Mucosa of rectum (tissue), 2 donors: ENCODE results near the gene SCN4A.
A peak's percentile ranks its signal among the peaks of the same experiment; 100 is the strongest.

Experiments
- H3K27ac ChIP-seq, 2 donors: one replicate each; pipeline ENCODE4 v1.7.0; 2013; ENCODE audit warnings: inconsistent platforms in 2 of 2, low read depth in 2 of 2, low read length in 2 of 2
- H3K27me3 ChIP-seq, 2 donors: one replicate each; pipeline ENCODE4 v1.7.0; 2013; ENCODE audit warnings: low read length in 2 of 2; ENCODE audit not compliant: control insufficient read depth in 2 of 2, insufficient read depth in 2 of 2
- H3K36me3 ChIP-seq, 2 donors: one replicate each; pipeline ENCODE4 v1.7.0; 2013; ENCODE audit warnings: low read length in 2 of 2; ENCODE audit not compliant: control insufficient read depth in 2 of 2, insufficient read depth in 2 of 2
- H3K4me1 ChIP-seq, 2 donors: one replicate each; pipeline ENCODE4 v1.7.0; 2013; ENCODE audit warnings: low read length in 2 of 2, mild to moderate bottlenecking in 1 of 2; ENCODE audit not compliant: control insufficient read depth in 2 of 2, insufficient read depth in 2 of 2
- H3K4me3 ChIP-seq, 2 donors: one replicate each; pipeline ENCODE4 v1.7.0; 2013; ENCODE audit warnings: low read length in 2 of 2
- H3K9ac ChIP-seq, 2 donors: one replicate each; pipeline ENCODE4 v1.7.0; 2013; ENCODE audit warnings: low read length in 2 of 2, low read depth in 1 of 2, mild to moderate bottlenecking in 1 of 2
- H3K9me3 ChIP-seq, 2 donors: one replicate each; pipeline ENCODE4 v1.7.0; 2013; ENCODE audit warnings: low read length in 2 of 2; ENCODE audit not compliant: control insufficient read depth in 2 of 2
- donor health status: healthy.
- donor health status: Normal muscosa, but diverticular disease.

SCN4A gene

DNA sequence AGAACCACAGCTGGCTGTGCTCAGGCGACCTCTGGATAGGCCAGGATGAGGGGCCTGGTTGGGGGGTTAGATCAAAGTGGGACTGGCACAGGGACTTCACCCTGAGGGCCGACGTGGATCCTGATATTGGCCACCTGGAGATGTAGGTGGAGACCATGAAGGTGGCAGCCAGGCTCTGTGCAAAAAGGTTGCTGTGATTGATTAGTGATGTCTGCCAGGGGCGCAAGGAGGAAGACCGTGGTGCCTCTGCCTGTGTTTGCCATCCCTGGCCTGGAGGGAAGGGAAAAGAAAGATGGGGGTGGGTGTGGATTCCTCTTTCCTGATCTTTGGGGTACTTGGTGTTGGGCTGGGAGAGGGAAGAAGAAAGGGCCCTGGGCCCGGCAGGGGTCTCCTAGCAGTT, 529 bp upstream of the SCN4A start:
- Histone ChIP-seq H3K36me3 (no peaks in the 10 kb centered on the region), H3K4me1 (no peaks in the 10 kb centered on the region), H3K27me3 (no peaks in the 10 kb centered on the region), H3K27ac (no peak overlapping the region), H3K9ac (no peak overlapping the region), H3K9me3 (no peaks in the 10 kb centered on the region), H3K4me3 (no peak overlapping the region)

DNA sequence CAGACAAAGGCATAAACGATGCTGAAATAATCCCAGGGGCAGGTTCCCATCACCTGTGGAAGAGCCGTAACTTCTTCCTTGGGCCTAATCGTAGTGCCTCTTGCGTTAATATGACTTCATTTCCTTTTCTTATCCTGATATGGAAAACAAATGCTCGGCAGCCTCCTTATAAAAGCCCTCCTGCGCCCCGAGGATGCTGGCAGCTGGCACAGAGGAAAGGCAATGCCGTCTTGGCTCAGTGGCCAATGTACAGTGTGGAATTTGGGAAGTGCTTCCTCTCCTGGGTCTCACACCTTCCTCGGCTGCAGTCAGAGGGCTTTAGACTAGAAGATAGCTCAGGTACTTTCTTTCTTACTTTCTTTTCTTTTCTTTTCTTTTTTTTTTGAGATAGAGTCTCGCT, 3.4 kb downstream of the SCN4A start:
- H3K27me3 ChIP-seq, result no peaks in the 10 kb centered on the region
- H3K4me3 ChIP-seq, result no peak overlapping the region
- H3K9ac ChIP-seq, result no peak overlapping the region
- H3K4me1 ChIP-seq, result no peaks in the 10 kb centered on the region
- no peaks in the 10 kb centered on the region for H3K9me3 ChIP-seq
- H3K36me3 ChIP-seq, result no peaks in the 10 kb centered on the region
- no peak overlapping the region for H3K27ac ChIP-seq

GRCh38 chr17:63967953-63968352, 4.8 kb downstream of the SCN4A start:
- Histone ChIP-seq H3K36me3 (no peaks in the 10 kb centered on the region), H3K4me1 (no peaks in the 10 kb centered on the region), H3K4me3 (no peak overlapping the region), H3K9me3 (no peaks in the 10 kb centered on the region), H3K27ac (no peak overlapping the region), H3K27me3 (no peaks in the 10 kb centered on the region), H3K9ac (no peak overlapping the region)

DNA sequence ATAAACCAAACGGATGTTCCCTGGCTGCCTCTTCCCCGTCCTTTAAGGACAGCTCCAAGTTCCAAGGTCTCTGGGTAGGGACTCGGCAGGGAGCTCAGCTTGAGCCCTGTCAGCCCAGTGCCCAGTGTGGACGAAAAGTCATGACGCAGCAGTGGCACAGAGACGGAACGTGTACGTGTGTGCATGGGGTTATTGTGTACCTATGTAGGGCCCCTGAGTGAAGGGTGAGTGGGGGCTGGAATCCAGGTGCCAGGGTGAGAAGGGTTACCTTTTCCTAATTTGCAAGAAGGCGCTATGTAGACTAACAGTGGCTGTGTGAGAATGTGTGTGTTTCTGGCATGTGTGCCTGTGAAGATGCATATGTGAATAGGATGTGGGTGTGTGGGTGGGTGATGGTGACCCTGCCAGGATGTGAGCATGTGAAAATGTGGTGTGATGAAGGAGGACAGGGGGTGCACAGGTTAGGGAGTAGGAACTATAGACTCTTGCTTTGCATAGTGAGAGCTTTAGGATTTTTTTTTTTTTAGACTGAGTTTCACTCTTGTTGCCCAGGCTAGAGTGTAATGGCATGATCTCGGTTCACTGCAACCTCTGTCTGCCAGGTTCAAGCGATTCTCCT, 6.0 kb downstream of the SCN4A start:
- Histone ChIP-seq H3K4me1 (no peaks in the 10 kb centered on the region), H3K9me3 (no peaks in the 10 kb centered on the region), H3K27me3 (no peaks in the 10 kb centered on the region), H3K27ac (no peak overlapping the region), H3K4me3 (no peak overlapping the region), H3K9ac (no peak overlapping the region), H3K36me3 (no peaks in the 10 kb centered on the region)

GRCh38 chr17:63963123-63963522, 9.6 kb downstream of the SCN4A start:
- peaks cover 0 to 3% of the 10 kb centered on the region in 2 donors for H3K27me3 ChIP-seq
- H3K9ac ChIP-seq, result no peak overlapping the region
- no peak overlapping the region for H3K4me3 ChIP-seq
- peak overlapping the region; percentile 5 to 16 for H3K27ac ChIP-seq
- H3K36me3 ChIP-seq, result no peaks in the 10 kb centered on the region
- H3K4me1 ChIP-seq, result no peaks in the 10 kb centered on the region
- no peaks in the 10 kb centered on the region for H3K9me3 ChIP-seq

DNA sequence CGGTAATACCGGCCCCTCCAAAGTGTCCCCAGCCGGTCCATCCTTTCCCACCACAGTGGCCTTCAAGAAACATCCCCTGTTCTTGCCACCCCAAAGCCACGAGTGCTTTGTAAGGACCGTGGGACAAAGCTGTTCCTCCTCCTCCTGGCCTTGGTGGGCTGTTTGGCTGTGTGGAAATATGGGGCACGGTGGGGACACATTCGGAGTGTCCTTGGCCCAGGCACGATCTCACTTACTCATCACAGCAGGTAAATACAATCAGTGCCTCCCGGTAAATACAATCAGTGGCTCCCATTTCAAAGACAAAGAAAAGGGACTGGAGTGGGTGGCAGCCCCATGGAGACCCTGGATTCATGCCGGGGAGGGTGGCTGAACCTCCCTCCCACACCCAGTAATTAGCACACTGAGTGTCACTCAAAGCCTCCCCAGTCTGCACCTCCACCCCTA, 10.4 kb downstream of the SCN4A start:
- Histone ChIP-seq H3K9me3 (no peaks in the 10 kb centered on the region), H3K36me3 (no peaks in the 10 kb centered on the region), H3K27ac (peak overlapping the region in 1 of 2 donors; percentile 16), H3K9ac (no peak overlapping the region), H3K4me3 (no peak overlapping the region), H3K27me3 (peaks cover 0 to 3% of the 10 kb centered on the region in 2 donors), H3K4me1 (no peaks in the 10 kb centered on the region)

- Histone ChIP-seq H3K27me3 (peaks cover 0 to 3% of the 10 kb centered on the region in 2 donors), H3K4me1 (no peaks in the 10 kb centered on the region), H3K27ac (no peak overlapping the region), H3K9me3 (no peaks in the 10 kb centered on the region), H3K36me3 (no peaks in the 10 kb centered on the region), H3K9ac (no peak overlapping the region), H3K4me3 (no peak overlapping the region)
Measured at GRCh38 chr17:63961355-63962212, 11.1 kb downstream of the SCN4A start.

DNA sequence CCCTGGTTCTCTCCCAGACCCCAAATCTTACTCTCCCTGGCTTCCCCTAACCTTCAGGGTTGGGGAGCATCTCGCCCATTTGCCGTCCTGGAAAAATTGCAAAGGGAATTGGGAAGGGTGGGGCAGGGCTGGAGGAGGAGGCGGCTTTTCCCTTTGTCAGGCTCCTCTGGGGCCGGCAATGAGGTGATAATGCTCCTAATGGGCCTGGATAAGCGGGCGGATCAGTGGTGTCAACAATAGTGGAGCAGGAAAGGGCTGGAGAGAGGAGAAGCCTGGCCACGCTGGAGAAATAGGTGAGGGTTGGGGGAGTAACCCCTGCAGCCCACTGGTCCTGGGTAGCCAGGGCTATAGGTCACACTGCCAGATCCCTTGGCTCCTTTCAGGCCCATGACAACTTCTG, 12.3 kb downstream of the SCN4A start:
- peaks cover 0 to 3% of the 10 kb centered on the region in 2 donors for H3K27me3 ChIP-seq
- no peaks in the 10 kb centered on the region for H3K36me3 ChIP-seq
- H3K9me3 ChIP-seq, result no peaks in the 10 kb centered on the region
- no peak overlapping the region for H3K4me3 ChIP-seq
- no peak overlapping the region for H3K9ac ChIP-seq
- no peaks in the 10 kb centered on the region for H3K4me1 ChIP-seq
- no peak overlapping the region for H3K27ac ChIP-seq

DNA sequence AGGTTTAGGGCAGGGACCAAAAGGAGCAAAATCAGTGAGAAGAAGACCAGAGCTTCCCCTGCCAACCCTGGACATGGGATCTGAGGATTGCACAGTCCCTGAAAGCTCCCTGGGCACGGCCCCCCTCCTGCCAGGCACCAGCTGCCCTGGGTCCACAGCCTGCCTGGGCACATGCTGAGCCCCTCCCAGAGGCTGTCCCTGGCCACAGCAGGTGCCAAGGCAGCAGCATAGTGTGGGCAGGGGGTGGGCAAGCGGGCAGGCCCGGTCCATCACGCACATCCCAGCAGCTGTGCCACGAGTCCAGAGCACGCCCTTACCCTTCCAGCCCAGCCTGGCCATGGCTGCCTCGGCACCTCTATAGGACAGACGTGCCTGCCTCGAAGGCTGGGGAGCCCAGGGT, 12.7 kb downstream of the SCN4A start:
- Histone ChIP-seq H3K9ac (no peak overlapping the region), H3K27ac (no peak overlapping the region), H3K4me1 (no peaks in the 10 kb centered on the region)

GRCh38 chr17:63956296-63956920, 16.3 kb downstream of the SCN4A start:
- no peak overlapping the region for H3K4me3 ChIP-seq
- no peaks in the 10 kb centered on the region for H3K4me1 ChIP-seq
- H3K9ac ChIP-seq, result no peak overlapping the region
- no peak overlapping the region for H3K27ac ChIP-seq
- H3K27me3 ChIP-seq, result peaks cover 0 to 3% of the 10 kb centered on the region in 2 donors
- H3K36me3 ChIP-seq, result no peaks in the 10 kb centered on the region
- no peaks in the 10 kb centered on the region for H3K9me3 ChIP-seq

More for the DNA sequence above, 12.7 kb downstream of the SCN4A start:
- no peaks in the 10 kb centered on the region for H3K9me3 ChIP-seq
- peaks cover 0 to 3% of the 10 kb centered on the region in 2 donors for H3K27me3 ChIP-seq
- H3K36me3 ChIP-seq, result no peaks in the 10 kb centered on the region
- no peak overlapping the region for H3K4me3 ChIP-seq
